ENCODE measurements around the gene CTNNA2.

DNA sequence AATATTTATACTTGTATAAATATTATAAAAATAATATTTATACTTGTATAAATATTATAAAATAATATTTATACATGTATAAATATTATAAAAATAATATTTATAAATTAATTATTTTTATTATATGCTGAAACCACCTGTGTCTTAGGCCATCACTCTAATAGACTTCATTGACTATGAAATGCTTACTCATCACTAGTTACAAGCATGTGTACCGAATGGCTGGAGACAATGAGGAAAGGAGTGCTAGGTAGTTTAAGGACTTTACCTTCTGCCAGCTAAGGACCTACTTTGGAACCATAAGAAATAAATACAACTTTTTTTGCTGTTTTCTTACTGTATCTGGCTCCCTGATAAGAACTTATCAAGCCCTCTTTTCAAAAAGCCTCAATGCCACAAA is 562.9 kb downstream of the CTNNA2 start:
- TF ChIP-seq, protein P1, sequence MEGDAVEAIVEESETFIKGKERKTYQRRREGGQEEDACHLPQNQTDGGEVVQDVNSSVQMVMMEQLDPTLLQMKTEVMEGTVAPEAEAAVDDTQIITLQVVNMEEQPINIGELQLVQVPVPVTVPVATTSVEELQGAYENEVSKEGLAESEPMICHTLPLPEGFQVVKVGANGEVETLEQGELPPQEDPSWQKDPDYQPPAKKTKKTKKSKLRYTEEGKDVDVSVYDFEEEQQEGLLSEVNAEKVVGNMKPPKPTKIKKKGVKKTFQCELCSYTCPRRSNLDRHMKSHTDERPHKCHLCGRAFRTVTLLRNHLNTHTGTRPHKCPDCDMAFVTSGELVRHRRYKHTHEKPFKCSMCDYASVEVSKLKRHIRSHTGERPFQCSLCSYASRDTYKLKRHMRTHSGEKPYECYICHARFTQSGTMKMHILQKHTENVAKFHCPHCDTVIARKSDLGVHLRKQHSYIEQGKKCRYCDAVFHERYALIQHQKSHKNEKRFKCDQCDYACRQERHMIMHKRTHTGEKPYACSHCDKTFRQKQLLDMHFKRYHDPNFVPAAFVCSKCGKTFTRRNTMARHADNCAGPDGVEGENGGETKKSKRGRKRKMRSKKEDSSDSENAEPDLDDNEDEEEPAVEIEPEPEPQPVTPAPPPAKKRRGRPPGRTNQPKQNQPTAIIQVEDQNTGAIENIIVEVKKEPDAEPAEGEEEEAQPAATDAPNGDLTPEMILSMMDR (IDR thresholded peaks at IDR 0.05): no peak
- TF ChIP-seq POLR2A (IDR thresholded peaks at IDR 0.05): no peak
